Stimulated activated CD8-positive, alpha-beta memory T cell treated with anti-CD3 and anti-CD28 coated beads, Interleukin-4, amount 100 ng/mL, for 1 hour (primary cell): ENCODE data around the gene MRPL14.

ENCODE experiments used
- DNase-seq, 2 donors: peaks; one replicate each; pipeline ENCODE4 v3.0.0-alpha.2; 2020; ENCODE audit warnings: low read depth in 2 of 2, low spot score in 1 of 2

MRPL14 gene

GRCh38 chr6:44126320-44127149 lies 717 bp downstream of the MRPL14 start:
- peak; percentile 32 to 43 for DNase-seq

GRCh38 chr6:44123544-44123943 lies 3.7 kb downstream of the MRPL14 start:
- DNase-seq: no peak

- DNase-seq: no peak
Observed at GRCh38 chr6:44122801-44123200, 4.5 kb downstream of the MRPL14 start.

DNA sequence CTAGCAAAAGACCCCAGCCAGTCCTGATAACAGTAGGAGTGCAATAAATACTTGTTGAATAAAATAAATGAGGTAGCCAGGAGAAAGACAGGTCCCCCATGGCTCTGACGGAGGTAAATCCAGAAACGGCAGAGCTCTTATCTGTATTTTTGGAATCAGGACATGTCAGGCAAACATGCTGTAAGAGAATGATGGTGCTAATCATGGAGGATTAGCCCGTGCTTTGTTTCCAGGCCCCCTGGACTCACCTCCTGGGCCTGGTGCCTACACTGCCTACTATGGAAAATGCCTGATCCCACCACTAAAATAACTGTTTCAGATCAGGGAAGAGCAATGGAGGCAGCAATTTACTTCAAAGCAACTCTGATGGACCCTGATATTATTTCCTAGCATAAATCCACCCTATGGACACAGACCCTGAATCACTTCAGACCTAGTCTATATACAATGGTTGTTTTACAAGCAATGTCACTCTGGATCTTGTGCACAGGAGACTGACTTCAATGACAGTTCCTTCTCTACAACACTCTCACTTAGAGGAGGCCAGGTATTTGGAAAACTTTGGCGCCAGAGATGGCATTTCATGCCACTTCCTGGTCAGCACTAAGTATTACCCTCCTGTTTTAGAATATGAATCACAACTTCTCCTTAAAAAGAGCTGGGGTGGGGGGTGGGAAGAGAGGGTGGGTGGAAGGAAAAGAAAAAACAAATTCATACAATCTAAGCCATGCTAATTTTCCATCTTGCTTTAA lies 6.4 kb downstream of the MRPL14 start:
- no peak for DNase-seq

GRCh38 chr6:44119704-44120262 lies 7.5 kb downstream of the MRPL14 start:
- DNase-seq: no peak

DNA sequence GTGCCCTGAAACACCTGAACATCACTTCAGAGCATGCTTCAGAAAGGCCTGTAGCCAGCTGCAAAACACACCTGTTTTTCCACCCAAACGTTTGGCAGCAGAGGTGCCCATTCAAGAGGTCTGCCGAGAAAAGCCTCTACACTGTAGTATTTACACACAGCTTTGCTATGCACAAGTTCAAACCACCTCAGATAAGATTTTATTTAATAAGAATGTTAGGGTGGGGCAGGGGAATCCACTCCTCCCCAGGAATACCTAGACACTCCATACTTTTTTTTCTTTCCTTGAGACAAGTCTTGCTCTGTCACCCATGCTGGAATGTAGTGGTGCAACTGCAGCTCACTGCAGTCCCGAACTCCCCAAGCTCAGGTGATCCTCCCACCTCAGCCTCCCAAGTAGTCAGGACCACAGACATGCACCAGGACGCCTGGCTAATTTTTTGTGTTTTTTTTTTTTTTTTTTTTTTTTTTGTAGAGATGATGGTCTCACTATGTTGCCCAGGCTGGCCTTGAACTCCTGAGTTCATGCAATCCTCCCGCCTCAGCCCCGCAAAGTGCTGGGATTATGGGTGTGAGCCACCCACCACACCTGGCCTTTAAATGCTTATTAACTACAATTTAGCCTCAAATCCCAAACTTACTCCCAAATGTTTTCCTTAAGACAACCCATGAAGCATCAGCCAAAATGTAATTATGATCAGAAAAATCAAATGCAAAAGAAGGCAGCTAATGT lies 9.7 kb downstream of the MRPL14 start:
- no peak for DNase-seq

GRCh38 chr6:44116641-44117382 lies 10.4 kb downstream of the MRPL14 start:
- no peak for DNase-seq

GRCh38 chr6:44115866-44116265 lies 11.4 kb downstream of the MRPL14 start:
- no peak for DNase-seq

DNA sequence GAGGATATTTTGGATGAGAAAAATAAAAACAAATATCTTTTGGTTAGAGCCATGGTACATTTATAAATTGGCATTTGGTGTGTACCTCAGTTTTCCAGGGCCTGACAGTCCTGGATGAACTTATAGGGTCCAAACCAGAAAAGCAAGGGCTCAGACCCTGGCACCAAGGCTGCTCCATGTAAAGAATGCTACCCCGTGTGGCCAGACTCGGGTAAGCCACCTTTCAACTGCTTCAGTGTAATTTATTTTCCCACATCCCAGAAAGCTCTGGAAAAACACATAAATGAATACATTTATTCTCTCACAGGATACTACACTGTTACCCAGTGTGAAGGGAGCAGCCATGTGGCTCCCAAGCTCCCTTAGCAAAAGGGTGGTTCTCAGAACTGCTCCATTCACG lies 13.8 kb downstream of the MRPL14 start:
- DNase-seq: no peak

- no peak for DNase-seq
Observed at GRCh38 chr6:44111434-44112417, 15.5 kb downstream of the MRPL14 start.

DNA sequence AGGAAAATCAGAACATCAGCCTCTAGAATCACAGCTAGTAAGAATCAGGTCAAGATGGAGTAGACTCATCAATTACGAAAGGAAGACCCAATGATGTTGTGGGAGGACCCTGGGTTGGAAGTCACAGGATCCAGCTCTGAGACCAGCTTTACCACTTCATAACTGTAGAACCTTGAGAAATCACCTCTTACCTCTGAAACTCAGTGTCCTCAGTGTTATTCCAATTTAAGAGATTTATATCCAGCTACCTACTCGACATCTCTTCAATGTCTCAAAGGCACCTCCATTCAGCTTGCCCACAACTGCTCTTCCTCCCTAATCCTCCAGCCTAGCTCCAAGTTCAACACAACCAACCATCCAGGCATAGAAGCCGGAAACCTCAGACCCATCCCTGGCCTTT lies 16.3 kb downstream of the MRPL14 start:
- DNase-seq: no peak

GRCh38 chr6:44110005-44110676 lies 17.1 kb downstream of the MRPL14 start:
- no peak for DNase-seq

DNA sequence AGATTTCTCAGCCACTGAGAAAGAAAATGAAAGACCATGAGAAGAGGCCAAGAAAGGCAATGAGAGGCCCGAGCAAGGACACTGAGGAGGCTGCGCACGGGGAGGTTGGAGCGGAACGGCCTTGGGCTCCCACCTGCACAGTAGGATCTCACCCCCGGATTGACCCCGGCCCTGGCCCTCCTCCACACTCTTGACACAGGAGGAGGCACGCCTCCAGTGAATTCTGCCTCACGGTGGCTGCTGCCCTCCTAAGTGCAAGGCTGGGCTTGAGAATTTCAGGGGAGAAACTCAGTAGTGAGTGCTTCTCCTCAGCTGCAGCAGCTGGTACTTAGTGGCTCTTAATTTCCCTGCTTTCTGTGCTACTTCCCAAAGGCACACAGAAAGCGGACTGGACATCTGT lies 18.0 kb downstream of the MRPL14 start:
- DNase-seq: no peak

- no peak for DNase-seq
Observed at GRCh38 chr6:44108471-44108870, 18.8 kb downstream of the MRPL14 start.

GRCh38 chr6:44107017-44107416 lies 20.2 kb downstream of the MRPL14 start:
- no peak for DNase-seq

GRCh38 chr6:44105993-44106740 lies 21.1 kb downstream of the MRPL14 start:
- DNase-seq: no peak

- no peak for DNase-seq
Observed at GRCh38 chr6:44105146-44105545, 22.1 kb downstream of the MRPL14 start.

DNA sequence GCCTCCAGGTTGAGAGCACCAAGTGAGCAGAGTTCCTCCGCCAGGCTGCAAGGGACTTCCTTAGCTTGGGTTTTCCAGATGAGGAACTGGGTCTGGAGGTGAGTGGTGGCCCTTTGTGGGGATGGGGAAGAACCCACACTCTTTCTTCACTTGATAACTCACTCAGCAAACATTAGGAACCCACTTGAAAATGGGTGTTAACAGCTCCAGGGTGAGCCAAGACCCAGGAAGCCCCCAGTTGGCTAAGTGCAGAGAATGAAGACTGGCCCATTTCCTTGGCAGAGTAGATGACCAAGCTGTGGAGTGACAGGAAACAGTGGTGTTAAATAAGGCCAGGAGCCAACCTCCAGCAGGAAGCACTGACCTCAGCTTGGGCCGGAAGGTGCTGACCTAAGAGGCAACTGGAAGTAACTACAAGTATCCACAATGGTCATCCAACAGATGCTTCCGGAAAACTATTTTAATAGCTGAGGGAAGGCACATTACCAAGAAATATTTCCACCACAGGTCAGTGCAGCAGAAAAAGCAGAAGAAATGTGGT lies 22.7 kb downstream of the MRPL14 start:
- DNase-seq: no peak
